DMS 273 treated with DMSO at 0.1 percent for 48 hours (cell line): ENCODE measurements around the gene ACBD3.

Source experiments
- DNase-seq: peaks from one replicate; lab custom pipeline; 2025; lab: John Stamatoyannopoulos, UW

ACBD3 gene

GRCh38 chr1:226134170-226135058 lies 52.1 kb downstream of the ACBD3 start:
- no peak for DNase-seq

DNA sequence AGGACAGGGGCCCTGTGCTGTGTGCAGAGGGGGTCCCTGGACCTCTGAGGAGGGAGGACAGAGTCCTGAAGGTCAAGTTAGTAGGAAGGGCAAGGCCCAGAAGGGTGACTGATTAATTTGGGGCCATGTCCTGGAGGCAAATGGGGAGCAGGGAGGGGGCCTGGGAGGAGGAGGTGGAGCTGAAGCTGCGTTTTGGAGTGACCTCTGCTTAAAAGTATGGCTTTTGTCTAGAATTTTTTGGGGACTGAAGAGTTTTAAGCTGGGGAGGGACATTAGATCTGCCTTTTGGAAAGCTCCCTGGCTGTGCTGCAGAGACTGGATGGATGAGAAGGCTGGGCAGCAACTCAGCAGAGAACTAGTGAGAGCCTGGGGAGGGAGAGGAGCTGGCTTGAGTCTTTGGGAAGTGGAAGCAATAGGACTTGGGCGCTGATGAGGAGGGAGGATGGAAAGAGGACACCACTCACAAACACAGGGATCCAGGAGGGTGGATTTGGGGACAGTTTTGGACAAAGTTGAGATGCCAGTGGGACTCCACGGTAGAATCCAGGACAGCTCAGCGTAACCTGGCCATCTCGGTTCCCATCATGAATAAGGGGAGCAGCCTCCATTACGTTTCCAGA lies 52.9 kb downstream of the ACBD3 start:
- DNase-seq: no peak

- DNase-seq: no peak
These were observed 53.6 kb downstream of the ACBD3 start for GRCh38 chr1:226132728-226133503.

- DNase-seq: no peak
These were observed 54.9 kb downstream of the ACBD3 start for GRCh38 chr1:226131639-226132038.

GRCh38 chr1:226129230-226129629 lies 57.3 kb downstream of the ACBD3 start:
- no peak for DNase-seq

GRCh38 chr1:226128487-226129075 lies 58.0 kb downstream of the ACBD3 start:
- DNase-seq: no peak

DNA sequence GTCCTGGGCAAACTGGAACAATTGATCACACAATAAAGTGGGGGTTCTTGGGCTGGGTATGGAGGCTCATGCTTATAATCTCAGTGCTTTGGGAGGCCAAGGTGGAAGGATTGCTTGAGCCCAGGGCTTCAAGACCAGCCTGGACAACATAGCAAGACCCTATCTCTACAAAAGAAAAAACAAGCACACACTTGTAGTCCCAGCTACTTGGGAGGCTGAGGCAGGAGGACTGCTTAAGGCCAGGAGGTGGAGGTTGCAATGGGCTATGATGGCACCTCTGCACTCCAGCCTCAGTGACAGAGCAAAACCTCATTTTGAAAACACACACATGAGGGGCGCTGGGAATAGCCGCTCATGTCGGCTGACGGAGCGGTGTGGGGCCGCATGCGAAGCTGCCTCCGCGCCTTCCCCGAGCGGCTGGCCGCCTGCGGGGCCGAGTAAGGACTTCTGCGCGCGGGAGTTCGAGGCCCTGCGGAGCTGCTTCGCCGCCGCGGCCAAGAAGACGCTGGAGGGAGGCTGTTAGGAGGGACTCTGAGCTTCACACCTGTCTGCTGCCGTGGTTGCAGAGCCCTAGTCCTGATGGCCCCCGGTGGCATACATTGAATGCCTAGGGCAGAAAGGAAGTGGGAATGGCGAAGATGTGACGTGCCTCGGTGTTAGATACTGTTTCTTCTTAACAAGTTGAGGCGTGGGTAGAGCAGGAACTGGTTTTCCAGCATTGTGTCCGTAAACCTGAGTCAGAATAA lies 59.5 kb downstream of the ACBD3 start:
- no peak for DNase-seq

- DNase-seq: no peak
These were observed 60.7 kb downstream of the ACBD3 start for GRCh38 chr1:226125831-226126230.

GRCh38 chr1:226125097-226125630 lies 61.4 kb downstream of the ACBD3 start:
- DNase-seq: peak; percentile 56

DNA sequence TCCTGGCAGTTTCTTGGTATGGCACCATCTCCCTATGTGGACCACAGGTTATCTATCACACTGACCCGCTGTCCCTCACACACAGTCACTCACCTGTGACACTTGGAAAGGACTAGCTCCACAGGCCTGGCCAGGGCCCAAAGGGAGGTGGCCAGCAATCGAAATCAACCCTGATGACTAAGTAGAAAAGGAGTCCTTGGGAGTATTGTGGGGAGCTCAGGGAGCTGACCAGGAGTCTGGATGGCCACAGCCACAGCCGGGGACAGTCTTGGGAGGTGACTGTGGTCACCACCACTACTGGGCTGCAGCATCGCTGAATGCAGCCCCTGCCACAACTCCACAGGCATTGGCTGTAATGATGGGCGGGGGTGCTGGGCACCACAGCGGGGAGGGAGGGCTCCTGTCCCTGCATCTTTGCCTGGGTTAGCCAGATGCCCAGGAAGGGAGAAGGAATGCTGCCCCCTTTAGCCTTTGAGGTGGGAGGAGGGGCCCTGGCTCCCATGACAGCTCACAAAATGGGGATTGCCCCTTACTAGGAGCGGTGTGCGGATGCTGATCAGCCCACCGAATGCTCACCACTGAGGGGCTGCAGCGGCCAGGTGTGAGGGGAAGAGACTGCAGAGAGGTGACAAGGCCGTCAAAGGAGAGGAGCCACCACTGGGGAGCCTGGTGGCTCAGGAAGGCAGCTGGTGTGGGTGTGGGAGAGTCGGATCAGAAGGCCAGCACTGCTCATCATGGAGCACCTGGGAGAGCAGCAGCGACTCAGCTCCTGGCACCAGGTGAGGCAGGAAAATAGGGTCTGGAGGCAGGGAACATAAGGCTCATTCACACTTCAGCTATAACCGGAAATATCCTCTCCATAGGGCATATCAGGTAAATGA lies 62.7 kb downstream of the ACBD3 start:
- no peak for DNase-seq

GRCh38 chr1:226123212-226123560 lies 63.4 kb downstream of the ACBD3 start:
- DNase-seq: no peak

GRCh38 chr1:226121587-226122400 lies 64.7 kb downstream of the ACBD3 start:
- peak; percentile 64 for DNase-seq

GRCh38 chr1:226121049-226121586 lies 65.4 kb downstream of the ACBD3 start:
- no peak for DNase-seq

DNA sequence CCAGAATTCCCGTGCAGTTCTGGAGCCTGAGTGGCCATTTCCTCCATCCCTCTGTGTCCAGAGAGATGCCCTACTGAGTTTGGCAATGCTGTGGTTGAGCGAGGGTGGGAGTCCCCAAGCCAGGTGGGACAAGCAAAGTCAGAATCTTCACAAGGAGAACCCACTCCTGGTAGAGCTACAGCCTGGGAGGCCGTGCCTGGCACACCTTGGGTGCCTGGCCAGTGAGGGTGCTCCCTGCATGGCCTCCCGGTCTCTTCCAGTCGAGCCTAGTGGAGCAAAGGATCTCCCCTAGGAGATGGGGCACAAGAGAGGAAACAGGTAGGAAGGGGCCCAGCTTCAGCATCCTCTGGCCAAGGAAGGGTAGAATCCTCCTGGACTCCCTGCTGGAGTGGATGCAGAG lies 66.1 kb downstream of the ACBD3 start:
- no peak for DNase-seq

DNA sequence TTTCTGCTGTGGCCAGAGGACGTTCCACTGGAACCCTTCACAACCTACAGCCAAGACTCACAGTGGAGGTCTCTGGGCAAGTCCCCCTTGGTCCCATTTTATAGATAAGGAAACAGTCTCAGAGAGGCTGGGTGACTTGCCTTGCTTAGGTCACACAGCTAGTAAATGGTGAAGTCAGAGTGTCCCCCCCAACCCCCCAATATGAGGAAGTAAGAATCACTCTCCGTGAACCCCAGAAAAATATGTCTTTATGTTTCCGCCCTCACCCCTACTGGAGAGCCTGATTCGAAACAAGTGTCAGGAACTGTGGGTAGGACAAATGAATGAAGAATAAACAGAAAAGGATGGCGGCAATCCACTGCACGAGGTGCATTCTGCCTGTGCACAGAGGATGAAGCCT lies 67.4 kb downstream of the ACBD3 start:
- DNase-seq: no peak

DNA sequence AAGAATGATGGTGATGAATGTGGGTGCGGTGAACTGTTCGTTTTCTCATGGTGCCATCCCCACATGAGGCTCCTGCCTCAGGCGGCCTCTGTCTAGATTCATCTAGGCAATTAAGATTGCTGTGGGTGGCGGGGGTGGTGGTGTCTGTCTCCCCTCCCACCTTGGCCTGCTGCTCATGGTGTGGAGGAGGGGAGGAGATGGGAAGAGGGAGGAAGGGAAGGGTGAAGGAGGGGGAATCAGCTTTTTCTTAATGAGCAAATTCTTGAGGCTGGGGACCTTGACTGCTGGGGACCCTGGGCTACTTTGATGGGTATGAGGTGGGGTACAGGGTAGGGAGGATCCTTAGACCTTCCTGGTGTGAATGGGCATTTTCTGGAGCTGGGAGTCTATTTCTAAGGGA lies 68.2 kb downstream of the ACBD3 start:
- no peak for DNase-seq

DNA sequence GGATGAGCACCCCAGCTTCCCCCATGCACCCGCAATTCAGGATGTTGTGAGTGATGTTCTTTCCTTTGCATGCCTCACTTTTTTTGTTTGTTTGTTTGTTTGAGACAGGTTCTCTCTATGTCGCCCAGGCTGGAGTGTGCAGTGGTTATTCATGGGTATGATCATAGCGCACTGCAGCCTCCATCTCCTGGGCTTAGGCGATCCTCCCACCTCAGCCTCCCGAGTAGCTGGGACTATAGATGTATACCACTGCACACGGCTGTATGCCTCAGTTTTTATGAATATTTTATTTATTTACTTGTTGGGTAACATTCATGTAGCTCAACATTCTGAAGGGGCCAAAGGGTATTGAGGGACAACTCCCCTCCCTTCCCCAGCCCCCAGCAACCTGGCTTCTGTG lies 69.2 kb downstream of the ACBD3 start:
- no peak for DNase-seq

DNA sequence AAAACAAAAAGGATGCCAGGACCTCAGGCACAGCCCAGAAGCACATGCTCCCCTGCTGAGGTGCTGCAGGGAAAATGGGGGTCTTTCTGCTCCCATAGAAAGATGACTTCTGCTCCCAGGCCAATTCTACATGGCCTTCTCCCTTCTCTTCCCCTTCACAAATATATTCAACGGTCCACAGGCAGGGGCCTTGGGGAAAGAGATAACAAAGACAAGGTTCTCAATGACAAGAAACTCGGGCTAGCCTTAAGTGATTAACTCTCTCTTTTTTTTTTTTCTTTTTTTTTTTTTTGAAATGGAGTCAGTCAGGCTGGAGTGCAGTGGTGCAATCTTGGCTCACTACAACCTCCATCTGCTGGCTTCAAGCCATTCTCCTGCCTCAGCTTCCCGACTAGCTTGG lies 69.9 kb downstream of the ACBD3 start:
- DNase-seq: no peak

- no peak for DNase-seq
These were observed 73.9 kb downstream of the ACBD3 start for GRCh38 chr1:226112626-226113025.
